ENCODE results near the gene SYNPO2.

GRCh38 chr4:118967393-118967792, 78.7 kb downstream of the SYNPO2 start:
- TF ChIP-seq POLR2A (IDR thresholded peaks at IDR 0.05; ENCODE audit: extremely low read depth, insufficient read length) (no peak), CTCF (IDR thresholded peaks at IDR 0.05; ENCODE audit: low read depth, low read length) (no peak), MYC (IDR thresholded peaks at IDR 0.05; ENCODE audit: low read depth, low read length) (no peak)
- TF ChIP-seq, protein P1, sequence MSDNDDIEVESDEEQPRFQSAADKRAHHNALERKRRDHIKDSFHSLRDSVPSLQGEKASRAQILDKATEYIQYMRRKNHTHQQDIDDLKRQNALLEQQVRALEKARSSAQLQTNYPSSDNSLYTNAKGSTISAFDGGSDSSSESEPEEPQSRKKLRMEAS (IDR thresholded peaks at IDR 0.05; ENCODE audit: low read depth, low read length) = no peak

All from NB4 (cell line).